GM18505 (cell line): ENCODE data around the gene RRAGD.
A peak's percentile ranks its signal among the peaks of the same experiment; 100 is the strongest.

ENCODE experiments used
- ATAC-seq: cut with Tn5 transposase; IDR thresholded peaks from one replicate; pipeline ENCODE4 v1.9.1; 2021; ENCODE audit not compliant: unreplicated experiment
- POLR2A ChIP-seq: IDR thresholded peaks from 4 replicates; pipeline ENCODE4 v1.6.1; 2011; ENCODE audit warnings: borderline replicate concordance; ENCODE audit not compliant: insufficient read depth, insufficient read length; ENCODE audit errors: extremely low read depth

The RRAGD gene

GRCh38 chr6:89355511-89356194, 56.4 kb downstream of the RRAGD start:
- TF ChIP-seq POLR2A = no peak
- no peak for ATAC-seq

GRCh38 chr6:89353702-89354392, 58.2 kb downstream of the RRAGD start:
- TF ChIP-seq POLR2A = no peak
- ATAC-seq = no peak

- TF ChIP-seq POLR2A = no peak
- no peak for ATAC-seq
These were observed 58.9 kb downstream of the RRAGD start for GRCh38 chr6:89353118-89353556.

- peak; percentile 89 for TF ChIP-seq POLR2A
- peak; percentile 47 for ATAC-seq
These were observed 59.6 kb downstream of the RRAGD start, which contains the start of gene UBE2J1 for GRCh38 chr6:89352278-89353117. Gene UBE2J1, minus strand, starts transcription at chr6:89352722. Its CDS starts 153 bp downstream, at chr6:89352569.

- ATAC-seq = no peak
- no peak for TF ChIP-seq POLR2A
These were observed 60.3 kb downstream of the RRAGD start for GRCh38 chr6:89351671-89352277.

- ATAC-seq = peak; percentile 33
- peak; percentile 24 for TF ChIP-seq POLR2A
These were observed 61.6 kb downstream of the RRAGD start for GRCh38 chr6:89350281-89350966.

GRCh38 chr6:89348372-89348771, 63.7 kb downstream of the RRAGD start:
- no peak for ATAC-seq
- TF ChIP-seq POLR2A = no peak

GRCh38 chr6:89347825-89348224, 64.2 kb downstream of the RRAGD start:
- no peak for TF ChIP-seq POLR2A

GRCh38 chr6:89346433-89346832, 65.6 kb downstream of the RRAGD start:
- no peak for TF ChIP-seq POLR2A
- no peak for ATAC-seq

More at GRCh38 chr6:89347825-89348224, 64.2 kb downstream of the RRAGD start:
- ATAC-seq = no peak

- TF ChIP-seq POLR2A = no peak
- no peak for ATAC-seq
These were observed 72.5 kb downstream of the RRAGD start for GRCh38 chr6:89339565-89339964.

GRCh38 chr6:89335164-89335563, 76.9 kb downstream of the RRAGD start:
- ATAC-seq = no peak
- TF ChIP-seq POLR2A = no peak

- no peak for ATAC-seq
- no peak for TF ChIP-seq POLR2A
These were observed 81.2 kb downstream of the RRAGD start for GRCh38 chr6:89330910-89331309.
